A673 (cell line): ENCODE measurements around the gene SCUBE1.

Experiments used
- CTCF ChIP-seq: fragments of 300-800, 200-600 bp; sonication (generic); conservative IDR thresholded peaks from 2 replicates; pipeline ENCODE4 v1.5.1; 2017; ENCODE audit warnings: low read depth, mild to moderate bottlenecking, antibody characterized with exemption, low read length, moderate library complexity, mixed read lengths
- EZH2 ChIP-seq: fragments of 200-600 bp; sonication (generic); IDR thresholded peaks from 2 replicates; pipeline ENCODE4 v1.6.1; 2017; ENCODE audit warnings: borderline replicate concordance, low read depth, mild to moderate bottlenecking, mixed read lengths, antibody characterized with exemption, low read length; ENCODE audit not compliant: poor library complexity, severe bottlenecking

GRCh38 chr22:43217285-43218030 lies 125.7 kb downstream of the SCUBE1 start:
- TF ChIP-seq CTCF (no peak), EZH2 (no peak)
